Transverse colon (tissue), 4 donors: ENCODE results near the gene PET100. TPM values are rescaled to one million over a fixed set of nuclear protein-coding genes. Genes with fewer than 3 reads are reported as not detected.

Experiments used
- DNase-seq: peaks from one replicate; pipeline ENCODE4 v3.0.0-alpha.2; 2019
- H3K27ac ChIP-seq, 4 donors: fragments of 200-600 bp; sonication (generic); 2 replicates each; pipeline ENCODE4 v1.5.1; 2016 to 2018; ENCODE audit warnings: inconsistent platforms in 4 of 4
- H3K27me3 ChIP-seq: fragments of 200-600 bp; sonication (generic); 2 replicates; pipeline ENCODE4 v1.5.1; 2017; ENCODE audit warnings: inconsistent platforms
- H3K36me3 ChIP-seq, 4 donors: fragments of 200-600 bp; sonication (generic); 2 replicates each; pipeline ENCODE4 v1.5.1; 2017 to 2019; ENCODE audit warnings: inconsistent platforms in 4 of 4
- H3K4me1 ChIP-seq, 4 donors: fragments of 200-600 bp; sonication (generic); 2 replicates each; pipeline ENCODE4 v1.5.1; 2017 to 2020; ENCODE audit warnings: inconsistent platforms in 4 of 4
- H3K4me3 ChIP-seq, 4 donors: fragments of 200-600 bp; sonication (generic); 1 replicate in 1 of 4; 2 replicates in 3 of 4; pipeline versions ENCODE4 v1.5.1 to v1.6.1; 2017 to 2019; ENCODE audit warnings: inconsistent platforms in 4 of 4
- H3K9me3 ChIP-seq, 2 donors: fragments of 200-600 bp; sonication (generic); 2 replicates each; pipeline ENCODE4 v1.5.1; 2017 to 2019; ENCODE audit warnings: inconsistent platforms in 2 of 2
- EP300 ChIP-seq: sonication (generic); formaldehyde crosslinking; IDR thresholded peaks from one replicate; pipeline ENCODE4 v1.6.1; 2017; ENCODE audit warnings: antibody characterized with exemption, low read depth
- POLR2A ChIP-seq: fragments of 450-650 bp; IDR thresholded peaks from one replicate; pipeline ENCODE4 v1.6.1; 2016; ENCODE audit warnings: antibody characterized with exemption, mild to moderate bottlenecking, moderate library complexity
- POLR2AphosphoS5 ChIP-seq, 3 donors: sonication (generic); formaldehyde crosslinking; IDR thresholded peaks; one replicate each; pipeline ENCODE4 v1.6.1; 2016; ENCODE audit warnings: antibody characterized with exemption in 3 of 3
- WGBS, 2 donors: methylation state at CpG; one replicate each; pipeline ENCODE4 v1.1.5; 2018; ENCODE audit warnings: low coverage in 1 of 2; 5-methylcytosine and 5-hydroxymethylcytosine counted together
- in situ Hi-C, 4 donors: fragments of 200-750 bp; cut with MboI; loops; one replicate each; pipeline versions ENCODE4 v1.15.0 to v1.15.1; 2017; ENCODE audit warnings: low sequenced_read_pairs in 3 of 4, low pct_ligation_motif_present in 1 of 4, low pct_unique_long_range_greater_than_20kb in 1 of 4
- intact Hi-C: fragments of 100-400 bp; cut with DNase I; formaldehyde crosslinking; loops from one replicate; pipeline ENCODE4 v1.15.1; 2023; ENCODE audit warnings: low total_unique reads
- total RNA-seq, 4 donors: library from RNA; depleted of rRNA; stranded (reverse); fragments of >200 nt; gene quantifications; one replicate each; pipeline ENCODE4 v1.1.0, GENCODE V29; 2016
- TF ChIP-seq, protein P1 (sequence below), 5 experiments: fragments of 200-600 bp in 3 of 5; fragments of 450-650 bp in 2 of 5; sonication (generic) in 3 of 5; IDR thresholded peaks; 1 replicate in 2 of 5; 2 replicates in 3 of 5; pipeline ENCODE4 v1.5.1; 2016 to 2017; ENCODE audit warnings: antibody characterized with exemption in 5 of 5, inconsistent platforms in 3 of 5, mild to moderate bottlenecking in 2 of 5, moderate library complexity in 1 of 5

Gene PET100
- total RNA-seq, 4 donors from 2014 or later = 16.4 to 48.0 TPM; not detected in 2

DNA sequence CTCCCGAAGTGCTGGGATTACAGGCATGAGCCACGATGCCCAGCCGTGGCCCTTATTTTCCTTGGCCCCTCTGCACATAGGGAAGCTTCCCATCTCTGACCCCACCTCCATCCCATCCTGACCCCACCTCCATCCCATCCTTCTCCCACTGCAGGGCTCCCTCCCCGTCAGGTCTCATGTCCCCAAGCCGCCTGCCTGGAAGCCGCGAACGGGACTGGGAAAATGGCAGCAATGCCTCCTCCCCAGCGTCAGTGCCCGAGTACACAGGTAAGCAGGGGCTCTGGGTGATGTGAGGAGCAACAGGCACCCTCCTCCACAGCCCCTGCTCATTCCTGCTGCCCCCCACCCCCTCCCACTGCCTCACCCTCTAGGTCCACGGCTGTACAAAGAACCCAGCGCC lies 12.4 kb upstream of the PET100 start:
- Histone ChIP-seq H3K4me1 (peaks cover 9 to 24% (median 20%) of the 10 kb centered on the region in 4 donors), H3K9me3 (no peaks in the 10 kb centered on the region), H3K27me3 (no peaks in the 10 kb centered on the region), H3K27ac (no peak overlapping the region), H3K4me3 (no peak overlapping the region), H3K36me3 (peaks cover 0 to 18% (median 0%) of the 10 kb centered on the region in 4 donors)
- DNase-seq = no peak
- TF ChIP-seq EP300 (no peak), POLR2AphosphoS5 (IDR thresholded peaks at IDR 0.05) (no peak), POLR2A (no peak)
- TF ChIP-seq, protein P1, sequence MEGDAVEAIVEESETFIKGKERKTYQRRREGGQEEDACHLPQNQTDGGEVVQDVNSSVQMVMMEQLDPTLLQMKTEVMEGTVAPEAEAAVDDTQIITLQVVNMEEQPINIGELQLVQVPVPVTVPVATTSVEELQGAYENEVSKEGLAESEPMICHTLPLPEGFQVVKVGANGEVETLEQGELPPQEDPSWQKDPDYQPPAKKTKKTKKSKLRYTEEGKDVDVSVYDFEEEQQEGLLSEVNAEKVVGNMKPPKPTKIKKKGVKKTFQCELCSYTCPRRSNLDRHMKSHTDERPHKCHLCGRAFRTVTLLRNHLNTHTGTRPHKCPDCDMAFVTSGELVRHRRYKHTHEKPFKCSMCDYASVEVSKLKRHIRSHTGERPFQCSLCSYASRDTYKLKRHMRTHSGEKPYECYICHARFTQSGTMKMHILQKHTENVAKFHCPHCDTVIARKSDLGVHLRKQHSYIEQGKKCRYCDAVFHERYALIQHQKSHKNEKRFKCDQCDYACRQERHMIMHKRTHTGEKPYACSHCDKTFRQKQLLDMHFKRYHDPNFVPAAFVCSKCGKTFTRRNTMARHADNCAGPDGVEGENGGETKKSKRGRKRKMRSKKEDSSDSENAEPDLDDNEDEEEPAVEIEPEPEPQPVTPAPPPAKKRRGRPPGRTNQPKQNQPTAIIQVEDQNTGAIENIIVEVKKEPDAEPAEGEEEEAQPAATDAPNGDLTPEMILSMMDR (IDR thresholded peaks at IDR 0.05) = no peak
- WGBS, 2 donors = 95% methylated on average over 12 of the region's 12 CpGs; no CpG with 5 or more reads in 1 of the 2 donors
- in situ Hi-C loops = no loop called here
- intact Hi-C loops = no loop called here

DNA sequence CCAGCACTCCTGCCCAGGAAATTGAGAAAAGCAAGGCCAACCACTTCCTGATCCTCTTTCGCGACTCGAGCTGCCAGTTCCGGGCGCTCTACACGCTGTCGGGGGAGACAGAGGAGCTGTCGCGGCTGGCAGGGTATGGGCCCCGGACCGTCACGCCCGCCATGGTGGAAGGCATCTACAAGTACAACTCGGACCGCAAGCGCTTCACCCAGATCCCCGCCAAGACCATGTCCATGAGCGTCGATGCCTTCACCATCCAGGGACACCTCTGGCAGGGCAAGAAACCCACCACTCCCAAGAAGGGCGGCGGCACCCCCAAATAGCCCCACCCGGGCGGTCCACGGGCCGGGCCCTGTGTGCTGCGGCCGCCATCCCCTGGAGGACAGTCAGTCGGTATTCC lies 11.9 kb upstream of the PET100 start:
- in situ Hi-C loops = no loop called here
- Histone ChIP-seq H3K4me1 (peaks cover 9 to 24% (median 20%) of the 10 kb centered on the region in 4 donors), H3K36me3 (peaks cover 0 to 23% (median 0%) of the 10 kb centered on the region in 4 donors), H3K4me3 (no peak overlapping the region), H3K9me3 (no peaks in the 10 kb centered on the region), H3K27ac (peak overlapping the region in 1 of 4 donors; percentile 74), H3K27me3 (no peaks in the 10 kb centered on the region)
- intact Hi-C loops = no loop called here
- TF ChIP-seq EP300 = no peak
- no peak for TF ChIP-seq POLR2A
- TF ChIP-seq, protein P1 (IDR thresholded peaks at IDR 0.05) = no peak
- TF ChIP-seq POLR2AphosphoS5 (IDR thresholded peaks at IDR 0.05) = no peak
- 95% methylated on average over 20 of the region's 28 CpGs; no CpG with 5 or more reads in 1 of the 2 donors for WGBS, 2 donors
- DNase-seq = no peak

DNA sequence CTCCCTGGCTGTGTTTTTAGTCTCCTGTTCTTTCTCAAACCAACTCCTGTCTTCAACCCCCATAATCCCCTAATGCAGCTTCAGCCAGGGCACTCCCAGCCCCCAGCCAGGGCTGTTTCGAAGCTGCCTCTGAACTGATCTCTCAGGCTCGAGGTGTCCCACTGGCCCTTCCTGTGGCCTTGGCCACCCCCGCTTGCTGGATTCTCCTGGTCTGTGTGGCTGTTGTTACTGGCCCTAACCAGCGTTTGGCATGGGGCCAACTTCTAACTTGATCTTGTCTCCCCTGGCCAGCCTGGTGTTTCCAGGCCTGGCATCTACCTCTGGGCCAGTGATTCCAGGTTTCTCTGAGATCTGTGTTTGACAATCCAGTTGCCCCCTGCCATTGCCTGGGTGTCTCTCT lies 11.2 kb upstream of the PET100 start:
- no peak overlapping the region for H3K4me3 ChIP-seq
- in situ Hi-C loops = no loop called here
- H3K9me3 ChIP-seq = no peaks in the 10 kb centered on the region
- 67% methylated on average over 4 of the region's 4 CpGs; no CpG with 5 or more reads in 1 of the 2 donors for WGBS, 2 donors
- peaks cover 9 to 24% (median 20%) of the 10 kb centered on the region in 4 donors for H3K4me1 ChIP-seq
- H3K36me3 ChIP-seq = peaks cover 0 to 24% (median 0%) of the 10 kb centered on the region in 4 donors
- no peak for DNase-seq
- TF ChIP-seq POLR2A = no peak
- no peak for TF ChIP-seq POLR2AphosphoS5 (IDR thresholded peaks at IDR 0.05)
- TF ChIP-seq, protein P1 (IDR thresholded peaks at IDR 0.05) = no peak
- no peak for TF ChIP-seq EP300
- peak overlapping the region; percentile 70 to 86 (median 74) for H3K27ac ChIP-seq
- intact Hi-C loops = no loop called here
- H3K27me3 ChIP-seq = no peaks in the 10 kb centered on the region

DNA sequence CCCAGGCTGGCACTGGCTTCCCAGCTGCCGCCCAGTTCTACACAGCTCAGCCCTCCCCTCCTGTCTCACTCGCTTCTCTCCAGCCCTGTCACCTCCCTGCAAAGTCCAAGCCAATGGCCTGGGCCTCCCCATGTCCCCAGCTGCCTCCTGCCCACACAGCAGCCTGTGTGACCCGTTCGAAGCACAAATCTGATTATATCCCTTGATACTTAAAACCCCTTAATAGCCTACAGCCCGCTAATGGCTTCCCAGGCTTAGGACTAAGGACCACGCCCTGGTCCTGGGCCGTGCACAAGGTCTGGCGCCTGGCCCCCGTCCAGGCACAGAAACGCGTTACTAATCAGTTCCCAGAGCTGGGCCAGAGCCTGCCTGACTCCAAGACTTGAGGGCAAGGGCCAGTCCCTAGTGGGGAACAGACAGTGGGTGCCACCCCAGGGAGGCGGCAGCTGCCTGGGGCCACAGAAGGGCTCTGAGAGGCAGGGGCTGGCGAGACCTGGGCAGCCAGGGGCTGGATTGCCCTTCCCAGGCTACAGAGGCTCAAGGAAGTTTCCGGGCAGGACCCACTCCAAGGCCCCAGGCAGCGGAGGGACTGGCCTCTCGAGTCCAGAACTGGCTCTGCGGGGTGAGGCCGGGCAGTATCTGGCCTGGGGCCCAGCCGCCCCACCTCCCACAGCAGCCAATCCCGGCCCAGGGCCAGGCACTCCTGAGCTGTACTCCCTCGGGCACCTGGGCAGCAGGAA lies 10.7 kb upstream of the PET100 start:
- Histone ChIP-seq H3K4me3 (no peak overlapping the region), H3K9me3 (no peaks in the 10 kb centered on the region), H3K36me3 (peaks cover 0 to 24% (median 0%) of the 10 kb centered on the region in 4 donors), H3K27me3 (no peaks in the 10 kb centered on the region), H3K27ac (peak overlapping the region; percentile 70 to 86 (median 74)), H3K4me1 (peaks cover 9 to 24% (median 20%) of the 10 kb centered on the region in 4 donors)
- intact Hi-C loops = no loop called here
- TF ChIP-seq POLR2AphosphoS5 (IDR thresholded peaks at IDR 0.05) (no peak), POLR2A (no peak), EP300 (no peak)
- TF ChIP-seq, protein P1 (IDR thresholded peaks at IDR 0.05) = no peak
- in situ Hi-C loops = no loop called here
- DNase-seq = peak; percentile 76
- WGBS, 2 donors = 54% methylated on average over 12 of the region's 21 CpGs; no CpG with 5 or more reads in 1 of the 2 donors
